GM19467 (cell line): ENCODE data around the gene SLCO2A1.

Experiments used
- ATAC-seq: cut with Tn5 transposase; IDR thresholded peaks from one replicate; pipeline ENCODE4 v1.9.1; 2021; ENCODE audit warnings: mild to moderate bottlenecking, moderate library complexity; ENCODE audit not compliant: unreplicated experiment

The SLCO2A1 gene

DNA sequence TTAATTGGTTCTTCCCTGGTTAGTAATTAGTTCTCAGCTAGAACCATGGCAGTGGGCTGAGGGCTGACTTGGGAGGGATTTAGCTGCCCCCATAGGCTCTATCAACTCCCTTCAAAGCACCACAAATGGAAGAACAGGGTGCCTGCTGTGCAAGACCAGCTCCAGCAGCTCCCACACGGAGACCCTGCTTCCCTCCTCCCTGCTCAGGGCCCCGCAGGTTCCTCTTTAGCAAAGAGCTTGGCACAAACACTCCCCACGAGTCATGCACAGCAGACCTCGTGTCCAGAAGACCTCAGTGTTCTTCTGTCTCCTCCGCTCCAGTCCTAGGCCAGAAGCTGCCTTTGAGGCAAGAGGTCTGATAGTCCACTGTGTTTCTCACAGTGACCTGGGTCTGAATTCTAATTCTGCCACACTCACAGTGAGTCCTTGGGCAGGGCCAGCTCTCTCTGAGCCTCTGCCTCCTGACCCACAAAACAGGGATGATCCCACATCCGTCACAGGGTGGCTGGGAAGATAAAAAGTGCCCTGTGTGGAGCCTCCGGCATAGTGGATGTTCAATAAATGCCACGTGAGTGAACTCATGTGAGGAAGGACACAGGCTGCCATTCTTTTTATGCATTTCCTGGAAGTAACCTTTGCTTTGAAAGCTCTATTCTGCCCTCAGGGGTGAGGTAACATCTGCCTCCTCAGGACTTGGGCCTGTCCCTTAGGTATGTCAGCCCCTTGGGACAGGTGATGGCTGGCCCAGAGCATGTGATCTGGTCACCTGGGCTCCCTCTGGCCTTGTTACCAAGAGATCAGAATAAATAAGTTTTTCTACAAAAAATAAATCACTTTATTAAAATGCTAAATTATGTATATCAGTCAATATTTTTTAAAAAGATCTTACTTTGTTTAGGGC lies 141.7 kb downstream of the SLCO2A1 start:
- ATAC-seq = no peak

DNA sequence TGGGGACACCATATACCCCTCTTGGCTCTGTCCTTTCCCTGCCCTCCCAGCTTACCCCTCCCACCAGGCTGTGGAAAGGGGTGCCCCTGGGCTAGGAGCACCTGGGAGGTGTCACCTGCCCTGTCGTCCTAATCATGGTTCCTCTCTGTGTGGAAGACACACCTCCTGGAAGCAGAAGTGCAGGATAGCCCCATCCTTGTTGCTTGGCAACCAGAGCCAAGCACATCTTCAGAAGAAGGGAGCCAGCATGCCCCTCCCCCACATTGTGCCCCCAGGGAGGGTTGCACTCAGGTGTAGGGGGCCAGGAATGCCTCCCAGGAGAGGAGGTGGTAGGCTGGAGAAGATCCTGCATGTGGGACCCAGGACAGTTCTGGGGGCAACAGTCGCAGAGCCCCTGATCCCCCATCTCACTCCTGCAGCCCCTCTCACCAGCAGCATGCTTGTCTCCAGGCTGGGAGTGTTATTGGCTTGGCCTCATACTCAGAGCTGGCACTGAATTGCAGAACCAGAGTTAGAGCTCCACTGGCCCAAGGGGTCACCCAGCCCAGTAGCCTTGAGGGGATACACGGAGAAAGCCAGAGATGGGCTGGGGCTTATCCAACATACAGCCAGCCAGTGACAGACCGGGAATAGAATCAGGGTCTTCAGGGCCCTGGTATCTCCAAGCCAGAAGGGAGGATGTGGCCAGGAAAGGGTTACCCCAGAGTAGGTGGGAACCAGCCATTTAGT lies 142.5 kb downstream of the SLCO2A1 start:
- no peak for ATAC-seq

DNA sequence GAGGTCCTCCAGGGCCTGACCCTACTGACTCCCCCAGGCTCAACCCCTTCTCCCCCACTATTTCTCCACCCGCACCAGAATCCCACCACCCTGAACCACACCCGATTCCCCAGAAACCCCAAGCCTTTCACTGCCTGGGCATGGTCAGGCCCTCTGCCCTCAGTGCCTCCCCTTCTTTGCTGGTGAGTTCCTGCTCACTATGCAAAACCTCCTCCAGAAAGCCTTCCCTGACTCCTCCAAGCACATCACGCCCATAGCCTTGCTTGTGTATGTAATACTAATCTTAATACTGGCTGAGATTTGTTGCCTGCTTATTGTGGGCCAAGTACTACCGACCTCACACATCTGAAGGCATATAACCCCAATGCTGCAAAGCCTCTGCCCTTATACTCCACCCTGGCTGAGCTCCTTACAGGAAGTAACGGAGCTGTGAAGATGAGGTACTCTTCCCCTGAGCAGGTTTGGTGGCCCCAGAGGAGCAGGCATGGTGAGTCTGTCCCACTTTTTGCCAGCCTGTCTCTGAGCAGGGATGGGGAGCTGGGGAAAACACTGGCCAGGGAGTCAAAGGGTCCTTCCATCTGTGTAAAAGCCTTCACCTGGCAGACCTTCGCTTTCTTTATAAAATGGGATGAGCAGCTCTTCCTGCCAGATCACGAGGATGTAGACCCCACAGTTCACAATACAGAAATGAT lies 143.5 kb downstream of the SLCO2A1 start:
- ATAC-seq = no peak

DNA sequence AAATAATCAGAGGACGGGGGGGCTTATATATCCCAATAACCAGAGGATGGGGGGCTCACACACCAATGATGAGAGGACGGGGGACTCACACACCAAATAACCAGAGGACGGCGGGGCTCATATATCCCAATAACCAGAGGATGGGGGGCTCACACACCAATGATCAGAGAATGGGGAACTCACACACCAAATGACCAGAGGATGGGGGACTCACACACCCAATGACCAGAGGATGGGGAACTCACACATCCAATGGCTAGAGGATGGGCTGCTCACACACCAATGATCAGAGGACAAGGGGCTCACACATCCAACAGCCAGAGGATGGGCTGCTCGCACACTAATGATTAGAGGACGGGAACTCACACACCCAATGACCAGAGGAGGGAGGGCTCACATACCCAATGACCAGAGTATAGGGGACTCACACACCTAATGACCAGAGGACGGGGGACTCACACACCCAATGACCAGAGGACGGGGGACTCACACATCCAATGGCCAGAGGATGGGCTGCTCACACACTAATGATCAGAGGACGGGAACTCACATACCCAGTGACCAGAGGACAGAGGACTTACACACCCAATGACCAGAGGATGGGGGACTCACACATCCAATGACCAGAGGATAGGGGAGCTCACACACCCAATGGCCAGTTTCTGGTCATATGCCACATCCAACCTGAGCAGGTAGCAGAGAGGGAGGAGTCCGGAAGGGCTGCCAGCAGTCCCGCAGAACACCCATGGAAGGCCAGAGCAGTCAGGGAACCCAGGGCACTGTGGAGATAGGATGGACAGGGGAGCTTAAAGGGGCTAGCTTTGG lies 144.6 kb downstream of the SLCO2A1 start:
- no peak for ATAC-seq

DNA sequence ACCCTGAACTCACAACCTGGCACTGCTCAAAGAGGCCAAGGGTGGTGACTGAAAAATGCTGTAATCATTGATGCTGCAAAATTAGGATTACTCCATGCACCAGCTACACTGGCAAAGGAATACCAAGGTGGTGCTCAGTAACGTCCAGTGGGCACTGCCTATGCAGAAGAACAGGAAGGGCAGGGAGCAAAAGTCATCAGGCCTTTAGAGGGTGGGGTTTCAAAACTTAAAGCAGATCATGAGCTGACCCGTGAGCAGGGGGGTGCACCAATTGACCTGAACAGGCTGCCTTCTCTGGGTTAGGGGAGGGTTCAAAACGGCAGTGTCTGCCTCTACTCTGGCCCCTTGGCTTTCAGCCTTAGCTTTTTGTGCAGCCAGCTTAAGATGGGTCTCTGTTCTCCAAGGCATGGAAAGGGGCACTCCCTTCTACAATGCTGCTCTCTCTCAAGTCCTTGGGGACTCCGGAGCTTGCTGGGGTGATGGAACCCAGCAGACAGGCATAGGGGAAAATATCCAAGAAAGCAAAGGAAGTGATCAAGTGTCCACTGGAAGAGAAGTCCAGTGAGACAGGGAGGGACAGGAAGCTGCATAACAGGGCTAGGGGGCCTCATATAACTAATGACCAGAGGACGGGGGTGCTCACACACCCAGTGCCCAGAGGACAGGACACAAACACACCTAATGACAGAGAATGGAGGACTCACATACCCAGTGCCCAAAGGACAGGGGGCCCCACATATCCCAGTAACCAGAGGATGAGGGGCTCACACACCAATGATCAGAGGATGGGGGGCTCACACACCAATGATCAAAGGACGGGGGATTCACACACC lies 145.5 kb downstream of the SLCO2A1 start:
- no peak for ATAC-seq

DNA sequence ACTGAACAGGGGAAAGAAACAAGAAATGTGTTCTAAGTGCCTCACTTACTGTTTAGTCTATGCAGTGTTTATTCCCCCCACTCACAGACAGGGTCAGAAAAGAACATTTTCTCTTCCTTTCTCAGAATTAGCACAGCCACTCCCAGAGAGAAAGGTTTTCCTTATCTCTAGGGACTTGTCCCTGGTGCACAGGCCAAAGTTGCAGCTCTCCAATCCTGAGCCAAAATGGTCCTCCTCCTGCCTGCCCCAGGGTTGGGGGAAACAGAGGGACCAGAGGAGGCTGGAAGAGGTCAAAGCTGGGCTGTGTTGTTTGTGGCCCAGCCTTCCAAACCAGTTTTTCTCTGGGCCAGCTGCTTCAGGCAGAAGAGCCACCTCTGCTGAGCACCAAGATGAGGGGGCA lies 146.1 kb downstream of the SLCO2A1 start:
- no peak for ATAC-seq

DNA sequence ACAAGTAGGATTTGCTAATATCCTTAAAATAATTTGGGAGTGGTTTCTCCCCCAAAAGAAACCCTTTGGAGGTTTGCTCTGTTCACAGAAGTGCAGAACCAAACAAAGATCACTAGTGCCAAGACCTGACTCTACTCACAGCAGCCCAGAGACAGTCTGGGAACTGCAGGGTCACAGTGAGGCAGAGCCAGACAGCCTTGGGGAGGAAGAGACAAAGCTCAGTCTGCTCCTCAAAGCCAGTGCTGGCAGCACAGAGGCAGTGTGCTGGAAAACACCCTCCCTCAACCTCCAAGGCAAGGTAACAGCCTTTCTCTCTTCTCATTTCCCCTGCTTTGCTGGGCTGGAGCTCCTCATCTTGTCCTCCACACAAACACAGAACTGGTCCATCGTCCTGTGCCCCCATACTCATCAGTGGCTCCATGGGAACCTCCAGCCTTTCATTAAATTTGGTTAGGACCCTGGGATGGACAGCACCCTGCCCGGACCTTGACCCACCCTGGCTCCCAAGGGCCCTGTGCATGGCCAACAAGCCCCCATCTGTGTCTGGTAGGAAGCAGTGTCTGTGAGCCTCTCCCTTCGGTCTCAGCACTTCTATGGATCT lies 146.6 kb downstream of the SLCO2A1 start:
- ATAC-seq = no peak

DNA sequence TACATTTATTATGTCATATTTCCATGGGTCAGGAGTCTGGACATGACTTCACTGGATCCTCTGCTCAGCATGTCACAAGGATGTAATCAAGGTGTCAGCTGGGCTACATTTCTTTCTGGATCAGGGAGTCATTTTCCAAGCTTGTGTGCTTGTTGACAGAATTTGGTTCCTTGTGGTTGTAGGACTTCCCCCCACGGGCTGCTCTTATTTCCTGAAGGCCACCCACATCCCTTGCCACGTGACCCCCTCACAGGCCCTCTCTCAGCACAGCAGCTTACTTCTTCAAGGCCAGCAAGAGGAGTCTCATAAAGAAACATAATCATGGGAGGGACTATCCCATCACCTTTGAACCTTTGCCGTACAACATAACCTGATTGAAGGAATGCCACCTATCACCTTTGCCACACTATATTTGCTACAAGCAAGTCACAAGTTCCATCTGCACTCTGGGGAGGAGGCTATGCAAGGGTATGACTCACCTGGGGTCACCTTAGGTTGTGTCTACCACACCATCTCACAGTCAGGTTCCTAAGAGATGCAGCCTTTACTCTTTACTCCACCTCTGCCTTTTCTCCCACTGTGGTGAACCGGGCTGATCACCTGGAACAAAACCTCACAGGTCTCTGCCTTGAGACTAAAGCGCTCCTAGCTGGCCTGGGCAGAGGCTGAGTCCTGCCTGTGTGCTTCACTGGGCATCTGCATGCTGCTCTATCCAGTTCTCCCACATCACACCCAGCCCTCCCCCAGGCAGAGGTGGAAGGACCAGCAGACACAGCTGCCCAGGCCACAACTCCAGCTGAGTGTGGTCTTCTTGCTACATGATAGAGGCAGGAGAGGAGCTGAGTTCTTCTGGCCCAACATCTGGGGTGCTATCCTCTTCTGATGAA lies 147.5 kb downstream of the SLCO2A1 start:
- ATAC-seq = no peak

DNA sequence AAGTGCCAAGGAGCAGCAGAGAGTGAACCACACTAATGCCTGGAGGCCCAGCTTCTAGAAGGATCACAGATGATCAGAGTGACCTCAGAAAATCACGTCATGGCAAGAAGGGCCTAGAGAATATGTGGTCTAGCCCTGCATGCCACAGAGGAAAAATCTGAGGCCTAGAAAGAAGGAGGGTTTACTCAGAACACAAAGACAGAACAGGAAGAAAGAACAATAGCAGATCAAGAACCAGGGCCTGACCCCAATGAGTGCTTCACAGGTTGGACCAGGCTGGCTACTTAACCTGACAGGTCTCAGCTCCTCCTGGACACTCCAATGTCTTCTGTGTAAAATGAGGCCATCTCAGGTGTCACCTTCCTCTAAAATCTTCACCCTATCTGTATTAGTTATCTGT lies 148.2 kb downstream of the SLCO2A1 start:
- no peak for ATAC-seq

DNA sequence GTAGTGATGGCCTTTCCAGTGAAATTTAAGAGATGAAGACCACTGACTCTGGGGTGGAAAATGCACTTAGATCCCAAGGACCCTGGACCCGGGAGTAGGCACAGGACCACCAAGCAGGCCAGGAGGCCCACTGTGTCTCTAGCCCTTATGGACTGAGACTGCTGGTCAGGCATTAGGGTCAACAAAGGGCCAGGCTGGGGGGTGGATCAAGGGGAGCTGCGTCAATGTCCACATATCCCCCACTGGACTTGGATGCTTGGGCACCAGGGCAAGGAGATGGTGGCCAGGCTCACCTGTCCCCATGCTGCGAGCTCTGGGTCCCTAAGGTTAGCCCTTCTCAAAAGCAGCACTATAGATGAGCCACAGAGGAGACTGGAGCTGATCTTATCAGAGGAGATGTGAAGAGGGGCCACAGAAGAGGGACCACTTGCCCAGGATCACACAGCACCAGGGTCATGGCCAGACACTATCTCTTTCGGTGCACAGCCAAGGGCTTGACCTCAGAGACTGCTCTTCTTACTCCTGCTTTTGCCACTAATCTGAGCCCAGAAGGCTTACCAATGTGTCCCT lies 148.8 kb downstream of the SLCO2A1 start:
- no peak for ATAC-seq

DNA sequence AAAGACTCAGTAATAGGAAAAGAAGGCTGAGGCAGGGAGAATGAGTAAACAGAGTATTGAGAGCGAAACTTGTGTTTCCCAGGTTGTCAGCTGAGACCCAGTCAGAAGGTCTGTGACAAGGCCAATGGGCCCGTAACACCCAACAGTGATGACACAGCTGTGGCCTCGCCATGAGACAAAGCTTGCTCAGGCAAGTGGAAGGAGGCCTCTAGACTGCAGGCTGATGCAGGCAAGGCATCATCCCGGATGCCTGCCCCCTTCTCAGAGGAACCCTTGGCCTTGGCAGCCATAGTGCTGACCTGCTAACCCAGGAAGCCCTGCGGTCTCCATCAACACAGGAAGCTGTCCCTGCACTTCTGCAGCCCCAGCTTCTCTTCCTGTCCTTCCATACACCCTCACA lies 149.4 kb downstream of the SLCO2A1 start:
- no peak for ATAC-seq

DNA sequence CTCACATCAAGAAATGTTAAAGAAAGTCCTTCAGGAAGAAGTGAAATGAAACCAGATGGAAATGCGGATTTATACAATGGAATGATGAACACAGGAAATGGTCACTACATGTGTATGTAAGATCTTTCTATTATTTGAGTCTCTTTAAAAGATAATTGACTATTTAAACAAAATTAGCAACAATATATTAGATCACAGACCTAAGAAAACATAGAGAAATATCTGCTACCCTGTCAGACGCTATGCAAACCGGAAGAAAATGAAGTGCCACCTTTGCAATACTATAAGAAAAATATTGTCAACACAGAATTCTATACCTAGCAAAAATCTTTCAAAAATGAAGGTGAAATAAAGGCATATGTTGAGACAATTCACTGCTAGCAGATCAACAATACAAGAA lies 151.2 kb downstream of the SLCO2A1 start:
- no peak for ATAC-seq
